Endothelial cell of umbilical vein (primary cell): ENCODE measurements around the gene MRPL14. TPM values are rescaled to one million over a fixed set of nuclear protein-coding genes. Genes with fewer than 3 reads are reported as not detected.

Experiments used
- BruUV-seq: library from RNA; stranded (reverse); fragments of 400-500 nt; replicated peaks from 2 replicates; lab custom pipeline; 2021; lab: Mats Ljungman, UMichigan
- CTCF ChIA-PET: fragments of 300-600, 350-600 bp; sonication (Branson Sonifier 250); formaldehyde crosslinking; loops from one replicate; lab custom pipeline; 2021; ENCODE audit warnings: antibody characterized with exemption, inconsistent platforms; lab: Charles Lee
- POLR2A ChIA-PET: fragments of 300-600, 350-600 bp; sonication (Branson Sonifier 250); formaldehyde crosslinking; loops from one replicate; lab custom pipeline; 2021; ENCODE audit warnings: antibody characterized with exemption, inconsistent platforms; lab: Charles Lee
- DNase-seq: peaks from one replicate; pipeline ENCODE4 v3.0.0-alpha.2; 2011; ENCODE audit warnings: low read depth, low spot score
- FAIRE-seq: peaks from 2 replicates; lab custom pipeline; 2011; peaks lifted over from hg19 to GRCh38; lab: Jason Lieb, UNC
- H2AFZ ChIP-seq: 2 replicates; pipeline ENCODE4 v1.6.0; 2012; ENCODE audit warnings: low read depth, low read length, control low read depth, inconsistent platforms
- H3K27ac ChIP-seq: 2 replicates; pipeline ENCODE4 v1.5.1; 2011; ENCODE audit warnings: low read depth, mild to moderate bottlenecking, control low read depth, low read length, moderate library complexity; ENCODE audit not compliant: insufficient read depth
- H3K27me3 ChIP-seq, 2 experiments: 2 replicates each; pipeline versions ENCODE4 v1.6.0 to v1.6.1; 2011; ENCODE audit warnings: low read length in 2 of 2, mixed read lengths in 1 of 2; ENCODE audit not compliant: control insufficient read depth in 2 of 2, insufficient read depth in 2 of 2
- H3K36me3 ChIP-seq, 2 experiments: 2 replicates in 1 of 2; 3 replicates in 1 of 2; pipeline ENCODE4 v1.5.1; 2011; ENCODE audit warnings: low read length in 2 of 2, mild to moderate bottlenecking in 1 of 2, moderate library complexity in 1 of 2; ENCODE audit not compliant: control insufficient read depth in 2 of 2, insufficient read depth in 2 of 2; ENCODE audit errors: extremely low read depth in 1 of 2
- H3K4me1 ChIP-seq: 3 replicates; pipeline ENCODE4 v1.5.1; 2011; ENCODE audit warnings: mild to moderate bottlenecking, low read length; ENCODE audit not compliant: control insufficient read depth, insufficient read depth; ENCODE audit errors: extremely low read depth
- H3K4me2 ChIP-seq: 2 replicates; pipeline ENCODE4 v1.6.1; 2011; ENCODE audit warnings: low read length, control low read depth, mixed read lengths; ENCODE audit not compliant: insufficient read depth
- H3K4me3 ChIP-seq, 3 experiments: fragments of 200-600 bp in 1 of 3; sonication (generic), shearing (Covaris generic) in 1 of 3; replicated peaks in 1 of 3; 2 replicates each; pipeline ENCODE4 v1.5.1; 2011 to 2016; ENCODE audit warnings: control low read depth in 3 of 3, low read length in 3 of 3, mild to moderate bottlenecking in 2 of 3, inconsistent platforms in 1 of 3, low read depth in 1 of 3, moderate library complexity in 1 of 3; ENCODE audit not compliant: insufficient read depth in 1 of 3
- H3K79me2 ChIP-seq: 2 replicates; pipeline ENCODE4 v1.6.0; 2012; ENCODE audit warnings: low read length, inconsistent platforms; ENCODE audit not compliant: control insufficient read depth, insufficient read depth
- H3K9ac ChIP-seq: replicated peaks from 2 replicates; pipeline ENCODE3; 2011; ENCODE audit warnings: low read length, control low read depth; ENCODE audit not compliant: insufficient read depth; ENCODE audit errors: extremely low read depth
- H3K9me1 ChIP-seq: replicated peaks from 3 replicates; pipeline ENCODE4 v1.6.0; 2011; ENCODE audit warnings: mild to moderate bottlenecking, low read length; ENCODE audit not compliant: control insufficient read depth, insufficient read depth; ENCODE audit errors: extremely low read depth
- H3K9me3 ChIP-seq: replicated peaks from 2 replicates; pipeline ENCODE4 v1.5.1; 2012; ENCODE audit warnings: low read length, inconsistent platforms; ENCODE audit not compliant: control insufficient read depth, insufficient read depth
- H4K20me1 ChIP-seq: replicated peaks from 2 replicates; pipeline ENCODE3; 2011; ENCODE audit warnings: mild to moderate bottlenecking, low read length; ENCODE audit not compliant: control insufficient read depth, insufficient read depth; ENCODE audit errors: extremely low read depth
- CTCF ChIP-seq, 2 donors: IDR thresholded peaks; 1 replicate in 1 of 2; 2 replicates in 1 of 2; pipeline ENCODE4 v1.5.1; 2011; ENCODE audit warnings: low read length in 2 of 2, mild to moderate bottlenecking in 2 of 2, moderate library complexity in 2 of 2, control low read depth in 1 of 2, inconsistent platforms in 1 of 2, low read depth in 1 of 2; ENCODE audit not compliant: insufficient read depth in 1 of 2; ENCODE audit errors: extremely low read depth in 1 of 2
- FOS ChIP-seq: IDR thresholded peaks from 2 replicates; pipeline ENCODE4 v1.6.1; 2011; ENCODE audit warnings: mild to moderate bottlenecking, low read length, moderate library complexity, borderline replicate concordance; ENCODE audit not compliant: insufficient read depth
- GATA2 ChIP-seq: IDR thresholded peaks from 2 replicates; pipeline ENCODE4 v1.7.0; 2011; ENCODE audit warnings: low read depth, mild to moderate bottlenecking, moderate library complexity, mixed read lengths, low read length; ENCODE audit not compliant: insufficient read length, insufficient read depth
- JUN ChIP-seq: IDR thresholded peaks from 2 replicates; pipeline ENCODE4 v1.6.1; 2011; ENCODE audit warnings: borderline replicate concordance, low read depth; ENCODE audit not compliant: insufficient read length, insufficient read depth
- MAX ChIP-seq: IDR thresholded peaks from 2 replicates; pipeline ENCODE4 v1.6.1; 2011; ENCODE audit not compliant: insufficient read depth, insufficient read length
- MYC ChIP-seq: IDR thresholded peaks from one replicate; pipeline ENCODE4 v1.6.1; 2011; ENCODE audit warnings: mild to moderate bottlenecking, low read depth, low read length
- POLR2AphosphoS5 ChIP-seq: IDR thresholded peaks from 2 replicates; pipeline ENCODE4 v1.6.1; 2012; ENCODE audit warnings: low read depth, mild to moderate bottlenecking, control low read depth, low read length, moderate library complexity; ENCODE audit not compliant: insufficient read depth
- dilution Hi-C: fragments of 300-500 bp; cut with MboI; formaldehyde crosslinking; loops from one replicate; pipeline ENCODE4 v1.15.0; 2019; ENCODE audit warnings: low sequenced_read_pairs; ENCODE audit not compliant: extremely low pct_ligation_motif_present
- intact Hi-C: fragments of 100-400 bp; cut with micrococcal nuclease; formaldehyde crosslinking; loops from one replicate; pipeline ENCODE4 v1.10.0; 2022
- polyA plus RNA-seq, 4 experiments: library from polyadenylated mRNA; depleted of rRNA in 3 of 4; stranded (reverse) in 3 of 4; unstranded in 1 of 4; fragments of >200 nt; gene quantifications; 2 replicates each; pipeline versions ENCODE4 v1.2.1 to v1.2.3, GENCODE V29; 2011 to 2012; ENCODE audit warnings: missing spikeins in 1 of 4
- total RNA-seq: library from RNA; stranded (reverse); gene quantifications from 2 replicates; pipeline ENCODE4 v1.2.3, GENCODE V29; 2021

The MRPL14 gene
- total and polyA plus RNA-seq, 2 donors (not counting 3 experiments of a cell fraction or from before 2014, with no cell fraction given), result 68.1 to 103 TPM

DNA sequence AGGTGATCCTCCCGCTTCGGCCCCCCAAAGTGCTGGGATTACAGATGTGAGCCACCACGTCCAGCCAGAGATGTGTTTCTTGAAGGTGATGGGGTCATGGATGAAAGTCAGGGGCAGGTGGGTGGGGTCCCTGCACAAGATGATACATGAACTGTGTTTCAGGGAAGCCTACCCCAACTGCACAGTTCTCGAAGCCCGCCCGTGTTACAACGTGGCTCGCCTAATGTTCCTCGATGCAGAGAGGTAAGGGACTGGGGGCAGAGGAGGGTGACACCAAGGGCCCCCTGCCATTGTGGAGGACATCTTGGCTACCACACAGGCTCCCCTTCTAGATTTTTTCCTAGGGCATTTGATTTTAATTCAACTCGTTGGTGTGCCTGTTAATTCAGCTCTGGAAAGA lies 19.4 kb upstream of the MRPL14 start:
- Histone ChIP-seq H3K27ac (no peak overlapping the region), H3K4me1 (no peaks in the 10 kb centered on the region), H3K36me3 (peaks cover 5 to 19% of the 10 kb centered on the region in 2 experiments), H3K4me2 (no peak overlapping the region), H4K20me1 (no peaks in the 10 kb centered on the region), H3K79me2 (no peaks in the 10 kb centered on the region), H3K9ac (no peak overlapping the region), H3K9me1 (no peaks in the 10 kb centered on the region), H2AFZ (no peak overlapping the region), H3K27me3 (no peaks in the 10 kb centered on the region), H3K4me3 (no peak overlapping the region), H3K9me3 (no peaks in the 10 kb centered on the region)
- BruUV-seq, result no TSS peak
- POLR2A ChIA-PET, result no interaction called here
- no peak for DNase-seq
- no peak for FAIRE-seq
- dilution Hi-C loops, result no loop called here
- CTCF ChIA-PET, result interaction anchor here (1.0 to 3.4 kb wide), 3 partner anchors 15 to 52 kb away, joined by 3 to 12 read pairs (median 4); no protein-coding TSS in a partner anchor
- TF ChIP-seq POLR2AphosphoS5 (no peak), JUN (no peak), MAX (no peak), MYC (no peak), CTCF (IDR thresholded peaks at IDR 0.05; ENCODE audit: extremely low read depth in 1 of 2, insufficient read depth in 1 of 2, low read depth in 1 of 2, low read length in 2 of 2) (no peak), FOS (no peak), GATA2 (no peak)
- intact Hi-C loops, result no loop called here
